Upper lobe of right lung (tissue), 1 donor: ENCODE data around the gene C4orf54. TPM values are rescaled to one million over a fixed set of nuclear protein-coding genes. Genes with fewer than 3 reads are reported as not detected.

Experiments
- ATAC-seq: fragments of 200-7000 bp; cut with Tn5 transposase; one replicate; pipeline ENCODE4 v1.9.1; 2020; ENCODE audit warnings: mild to moderate bottlenecking, moderate library complexity
- DNase-seq: peaks from one replicate; pipeline ENCODE4 v3.0.0-alpha.2; 2020
- H3K27ac ChIP-seq: fragments of 200-600 bp; one replicate; pipeline ENCODE4 v1.8.0; 2022
- H3K27me3 ChIP-seq: fragments of 200-600 bp; one replicate; pipeline ENCODE4 v1.8.0; 2022; ENCODE audit warnings: mild to moderate bottlenecking
- H3K36me3 ChIP-seq: fragments of 200-600 bp; one replicate; pipeline ENCODE4 v1.8.0; 2022
- H3K4me1 ChIP-seq: fragments of 200-600 bp; one replicate; pipeline ENCODE4 v1.8.0; 2022
- H3K4me3 ChIP-seq: fragments of 200-600 bp; one replicate; pipeline ENCODE4 v1.8.0; 2022; ENCODE audit warnings: mild to moderate bottlenecking
- H3K9me3 ChIP-seq: fragments of 200-600 bp; one replicate; pipeline ENCODE4 v1.8.0; 2022
- intact Hi-C: fragments of 100-400 bp; cut with DNase I; formaldehyde crosslinking; loops from one replicate; pipeline ENCODE4 v1.11.0; 2022
- total RNA-seq: library from RNA; stranded (reverse); fragmentation: NEBNext Ultra II Directional; extraction: Animal tissue kit (Norgen Biotek cat#: 25700); gene quantifications from one replicate; pipeline ENCODE4 v1.2.1, GENCODE V29; 2021
- TF ChIP-seq, protein P1 (sequence below): fragments of 200-600 bp; IDR thresholded peaks from one replicate; pipeline ENCODE4 v1.8.0; 2022; ENCODE audit warnings: antibody characterized with exemption
- donor health status: DM: no; HTN: yes; CAD: no; lungs with severe emphysema.

C4orf54 gene
- total RNA-seq, 1 donor from 2014 or later, result not detected

DNA sequence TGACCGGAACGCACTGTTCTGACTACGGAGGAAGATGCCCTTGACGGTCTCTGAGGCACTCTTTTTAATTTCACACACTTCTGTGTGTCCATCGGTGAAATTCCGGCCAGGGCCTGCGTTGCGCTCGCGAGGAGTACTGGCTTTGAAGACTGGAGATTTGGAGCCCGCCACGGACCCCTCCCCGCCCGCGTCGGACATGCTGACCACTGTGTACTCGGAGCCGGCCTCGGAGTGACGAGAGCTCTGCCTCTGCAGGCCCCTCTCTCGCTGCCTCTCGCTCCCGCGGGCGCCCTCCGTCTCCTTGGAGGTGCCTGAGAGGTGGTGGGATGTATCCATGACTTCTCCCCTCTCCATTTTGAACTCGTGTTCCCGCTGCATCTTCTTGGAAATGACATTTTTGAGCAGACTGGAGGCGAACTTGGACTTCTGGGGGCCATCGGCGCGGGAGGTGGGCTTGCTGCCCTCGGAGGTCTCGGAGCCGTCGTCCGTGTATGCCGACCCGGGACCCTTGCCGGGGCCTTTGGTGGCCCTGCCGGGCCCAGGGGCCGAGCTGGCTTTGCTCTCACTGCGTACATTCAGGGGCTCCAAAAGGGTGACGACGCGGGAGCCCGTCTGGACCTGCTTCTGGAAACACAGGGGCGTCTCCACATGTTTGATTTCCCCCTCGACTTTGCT, 5.7 kb downstream of the C4orf54 start:
- H3K4me1 ChIP-seq, result peaks cover 5% of the 10 kb centered on the region
- intact Hi-C loops, result no loop called here
- DNase-seq (peak; percentile 57), ATAC-seq (no peak)
- H3K27ac ChIP-seq, result no peak overlapping the region
- no peaks in the 10 kb centered on the region for H3K27me3 ChIP-seq
- H3K4me3 ChIP-seq, result no peak overlapping the region
- no peaks in the 10 kb centered on the region for H3K36me3 ChIP-seq
- no peaks in the 10 kb centered on the region for H3K9me3 ChIP-seq
- TF ChIP-seq, protein P1, sequence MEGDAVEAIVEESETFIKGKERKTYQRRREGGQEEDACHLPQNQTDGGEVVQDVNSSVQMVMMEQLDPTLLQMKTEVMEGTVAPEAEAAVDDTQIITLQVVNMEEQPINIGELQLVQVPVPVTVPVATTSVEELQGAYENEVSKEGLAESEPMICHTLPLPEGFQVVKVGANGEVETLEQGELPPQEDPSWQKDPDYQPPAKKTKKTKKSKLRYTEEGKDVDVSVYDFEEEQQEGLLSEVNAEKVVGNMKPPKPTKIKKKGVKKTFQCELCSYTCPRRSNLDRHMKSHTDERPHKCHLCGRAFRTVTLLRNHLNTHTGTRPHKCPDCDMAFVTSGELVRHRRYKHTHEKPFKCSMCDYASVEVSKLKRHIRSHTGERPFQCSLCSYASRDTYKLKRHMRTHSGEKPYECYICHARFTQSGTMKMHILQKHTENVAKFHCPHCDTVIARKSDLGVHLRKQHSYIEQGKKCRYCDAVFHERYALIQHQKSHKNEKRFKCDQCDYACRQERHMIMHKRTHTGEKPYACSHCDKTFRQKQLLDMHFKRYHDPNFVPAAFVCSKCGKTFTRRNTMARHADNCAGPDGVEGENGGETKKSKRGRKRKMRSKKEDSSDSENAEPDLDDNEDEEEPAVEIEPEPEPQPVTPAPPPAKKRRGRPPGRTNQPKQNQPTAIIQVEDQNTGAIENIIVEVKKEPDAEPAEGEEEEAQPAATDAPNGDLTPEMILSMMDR, result no peak

DNA sequence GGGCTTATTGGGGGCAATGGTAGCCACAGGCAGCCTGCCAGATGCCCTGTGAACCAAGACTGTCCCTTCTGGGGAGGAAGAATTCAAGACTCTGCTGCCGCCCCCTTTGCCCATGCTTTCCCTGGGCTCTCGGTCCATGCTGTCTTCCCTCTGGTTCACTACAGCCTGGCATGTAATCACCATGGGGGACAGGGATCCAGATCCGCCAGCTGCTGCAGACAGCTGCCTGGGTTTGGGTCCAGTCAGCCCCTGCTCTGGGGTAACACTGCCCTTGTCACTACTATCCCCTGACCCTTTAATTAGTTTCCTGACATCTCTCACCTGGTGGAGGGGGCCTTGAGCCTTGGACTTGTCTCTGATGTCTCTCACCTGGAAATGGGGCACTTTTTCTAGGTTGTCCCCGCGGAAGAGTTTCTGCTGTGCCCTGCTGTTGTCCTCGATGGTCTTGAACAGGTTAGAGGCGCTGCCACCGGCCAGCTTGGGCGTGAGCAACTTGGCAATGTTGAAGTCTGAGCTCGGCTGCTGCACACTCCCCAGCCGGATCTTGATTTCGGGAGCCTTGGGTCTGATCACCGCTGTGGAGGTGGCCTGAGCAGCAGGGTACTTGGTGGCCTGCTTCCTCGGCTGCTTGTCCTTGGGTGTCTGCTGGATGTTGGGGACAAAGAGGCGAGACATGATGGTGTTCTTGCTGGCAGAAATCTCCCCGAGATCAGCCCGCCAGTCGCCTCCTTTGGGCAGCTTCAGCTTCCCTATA, 6.4 kb downstream of the C4orf54 start:
- Histone ChIP-seq H3K4me1 (peaks cover 5% of the 10 kb centered on the region), H3K4me3 (no peak overlapping the region), H3K27me3 (no peaks in the 10 kb centered on the region), H3K36me3 (no peaks in the 10 kb centered on the region), H3K9me3 (no peaks in the 10 kb centered on the region), H3K27ac (no peak overlapping the region)
- intact Hi-C loops, result no loop called here
- ATAC-seq (no peak), DNase-seq (no peak)
- TF ChIP-seq, protein P1, result no peak

DNA sequence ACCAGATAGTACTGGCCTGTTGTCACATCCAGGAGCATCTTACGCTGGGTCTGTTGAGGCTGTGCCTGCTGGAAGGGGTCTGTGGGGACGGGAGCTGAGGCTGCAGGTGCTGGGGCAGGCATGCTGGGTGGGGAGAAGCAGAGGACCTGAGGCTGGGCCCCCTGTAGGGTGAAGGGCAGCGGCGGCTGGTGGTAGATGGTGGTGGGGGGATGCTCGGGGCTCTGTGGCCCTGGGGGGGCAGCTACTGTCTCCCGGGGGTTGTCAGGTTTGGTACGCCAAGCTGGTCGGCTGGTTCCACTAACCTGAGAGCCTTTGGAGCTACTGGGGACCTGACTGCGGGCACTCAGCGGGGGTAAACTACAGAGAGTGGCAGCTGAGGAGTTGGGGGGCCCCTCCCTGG, 7.8 kb downstream of the C4orf54 start:
- no peaks in the 10 kb centered on the region for H3K36me3 ChIP-seq
- no peak for DNase-seq
- H3K4me1 ChIP-seq, result no peaks in the 10 kb centered on the region
- ATAC-seq, result no peak
- intact Hi-C loops, result no loop called here
- H3K4me3 ChIP-seq, result no peak overlapping the region
- TF ChIP-seq, protein P1, result no peak
- H3K9me3 ChIP-seq, result no peaks in the 10 kb centered on the region
- H3K27me3 ChIP-seq, result no peaks in the 10 kb centered on the region
- no peak overlapping the region for H3K27ac ChIP-seq

DNA sequence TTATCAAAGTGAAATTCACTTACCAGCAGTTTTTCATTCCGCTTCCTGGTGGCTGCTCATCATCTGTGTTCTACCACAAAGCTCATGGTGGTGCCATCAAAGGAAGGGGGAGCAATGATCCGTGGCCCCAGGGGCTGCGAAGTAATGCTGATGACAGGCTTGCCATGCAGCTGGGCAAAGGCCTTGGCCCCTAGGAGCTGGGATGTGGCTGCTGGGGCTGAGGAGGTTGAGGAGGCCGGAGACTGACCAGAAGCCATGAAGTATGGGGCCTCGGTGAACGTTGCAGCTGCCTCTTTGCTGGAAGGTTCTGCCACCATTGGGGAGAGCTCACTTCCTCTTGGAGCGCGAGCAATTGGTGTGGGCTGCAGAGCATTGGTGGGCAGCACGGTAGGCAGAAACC, 8.4 kb downstream of the C4orf54 start:
- Histone ChIP-seq H3K27me3 (no peaks in the 10 kb centered on the region), H3K36me3 (no peaks in the 10 kb centered on the region), H3K4me3 (no peak overlapping the region), H3K27ac (no peak overlapping the region), H3K4me1 (no peaks in the 10 kb centered on the region), H3K9me3 (no peaks in the 10 kb centered on the region)
- intact Hi-C loops, result no loop called here
- TF ChIP-seq, protein P1, result no peak
- no peak for ATAC-seq
- DNase-seq, result no peak

DNA sequence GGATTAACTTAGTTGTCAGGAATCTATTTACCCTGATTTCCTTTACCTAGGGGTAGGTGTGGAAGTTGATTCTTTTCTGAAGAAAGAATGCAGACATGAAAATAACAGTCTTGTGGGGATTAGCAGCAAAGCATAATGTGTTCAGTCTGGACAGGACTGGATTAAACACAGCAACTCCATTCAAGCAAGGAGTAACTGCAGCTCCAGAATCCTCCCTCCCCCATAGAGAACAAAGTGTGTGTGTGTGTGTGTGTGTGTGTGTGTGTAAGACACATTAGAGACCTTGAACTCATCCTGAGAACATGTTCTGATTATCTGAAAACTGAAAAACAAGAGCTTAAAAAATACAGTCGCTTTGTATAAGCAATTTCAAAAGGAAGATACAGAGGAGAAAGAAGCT, 9.3 kb downstream of the C4orf54 start:
- no peak for ATAC-seq
- intact Hi-C loops, result no loop called here
- no peak overlapping the region for H3K27ac ChIP-seq

More for the DNA sequence above, 9.3 kb downstream of the C4orf54 start:
- Histone ChIP-seq H3K4me1 (no peaks in the 10 kb centered on the region), H3K9me3 (no peaks in the 10 kb centered on the region), H3K27me3 (no peaks in the 10 kb centered on the region), H3K4me3 (no peak overlapping the region), H3K36me3 (no peaks in the 10 kb centered on the region)
- DNase-seq, result no peak
- TF ChIP-seq, protein P1, result no peak
